Right atrium auricular region (tissue), 2 donors: ENCODE results near the gene SPAG6. TPM values are rescaled to one million over a fixed set of nuclear protein-coding genes. Genes with fewer than 3 reads are reported as not detected.

Experiments used
- DNase-seq: peaks from one replicate; pipeline ENCODE4 v3.0.0-alpha.2; 2019; ENCODE audit warnings: low spot score
- H3K27ac ChIP-seq, 2 donors: fragments of 200-600 bp; sonication (generic); 1 replicate in 1 of 2; 2 replicates in 1 of 2; pipeline ENCODE4 v1.5.1; 2016 to 2019
- H3K27me3 ChIP-seq, 2 donors: fragments of 200-600 bp; sonication (generic); one replicate each; pipeline versions ENCODE4 v1.5.1 to v1.6.0; 2017 to 2019
- H3K36me3 ChIP-seq: fragments of 200-600 bp; sonication (generic); one replicate; pipeline ENCODE4 v1.5.1; 2016
- H3K4me1 ChIP-seq, 2 donors: fragments of 200-600 bp; sonication (generic); one replicate each; pipeline versions ENCODE4 v1.5.1 to v1.6.0; 2017 to 2019
- H3K4me3 ChIP-seq, 2 donors: fragments of 200-600 bp; sonication (generic); 1 replicate in 1 of 2; 2 replicates in 1 of 2; pipeline ENCODE4 v1.5.1; 2017 to 2019; ENCODE audit warnings: mild to moderate bottlenecking in 1 of 2, moderate library complexity in 1 of 2
- H3K9me3 ChIP-seq, 2 donors: fragments of 200-600 bp; sonication (generic); one replicate each; pipeline ENCODE4 v1.5.1; 2019
- total RNA-seq, 2 donors: library from RNA; depleted of rRNA; stranded (reverse); fragments of >200 nt; gene quantifications; one replicate each; pipeline ENCODE4 v1.1.0, GENCODE V29; 2016
- TF ChIP-seq, protein P1 (sequence below), 2 donors: fragments of 200-600 bp; sonication (generic); IDR thresholded peaks; one replicate each; pipeline ENCODE4 v1.5.1; 2019; ENCODE audit warnings: antibody characterized with exemption in 2 of 2

SPAG6 gene
- total RNA-seq, 2 donors from 2014 or later, result not detected

DNA sequence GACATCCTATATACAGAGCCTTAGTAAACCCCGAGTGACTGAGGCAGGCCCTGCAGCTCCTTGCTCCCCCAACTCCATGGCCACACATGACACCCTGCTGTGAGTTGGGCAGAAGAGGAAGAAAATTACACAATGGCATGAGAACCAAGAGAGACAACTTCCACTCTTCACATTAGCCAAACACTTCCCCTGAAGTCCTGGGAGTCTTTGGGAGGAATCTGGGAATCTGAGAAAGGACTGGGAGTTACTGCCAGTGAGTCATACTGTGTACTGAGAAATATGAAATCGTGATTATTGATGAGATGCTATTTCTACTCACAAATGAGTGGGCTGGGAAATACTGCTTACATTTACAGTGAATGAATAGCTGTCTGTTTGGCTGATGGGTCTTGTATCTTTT, 116.6 kb downstream of the SPAG6 start:
- no peaks in the 10 kb centered on the region for H3K27me3 ChIP-seq
- H3K4me1 ChIP-seq, result no peaks in the 10 kb centered on the region
- no peaks in the 10 kb centered on the region for H3K36me3 ChIP-seq
- no peak overlapping the region for H3K4me3 ChIP-seq
- TF ChIP-seq, protein P1, sequence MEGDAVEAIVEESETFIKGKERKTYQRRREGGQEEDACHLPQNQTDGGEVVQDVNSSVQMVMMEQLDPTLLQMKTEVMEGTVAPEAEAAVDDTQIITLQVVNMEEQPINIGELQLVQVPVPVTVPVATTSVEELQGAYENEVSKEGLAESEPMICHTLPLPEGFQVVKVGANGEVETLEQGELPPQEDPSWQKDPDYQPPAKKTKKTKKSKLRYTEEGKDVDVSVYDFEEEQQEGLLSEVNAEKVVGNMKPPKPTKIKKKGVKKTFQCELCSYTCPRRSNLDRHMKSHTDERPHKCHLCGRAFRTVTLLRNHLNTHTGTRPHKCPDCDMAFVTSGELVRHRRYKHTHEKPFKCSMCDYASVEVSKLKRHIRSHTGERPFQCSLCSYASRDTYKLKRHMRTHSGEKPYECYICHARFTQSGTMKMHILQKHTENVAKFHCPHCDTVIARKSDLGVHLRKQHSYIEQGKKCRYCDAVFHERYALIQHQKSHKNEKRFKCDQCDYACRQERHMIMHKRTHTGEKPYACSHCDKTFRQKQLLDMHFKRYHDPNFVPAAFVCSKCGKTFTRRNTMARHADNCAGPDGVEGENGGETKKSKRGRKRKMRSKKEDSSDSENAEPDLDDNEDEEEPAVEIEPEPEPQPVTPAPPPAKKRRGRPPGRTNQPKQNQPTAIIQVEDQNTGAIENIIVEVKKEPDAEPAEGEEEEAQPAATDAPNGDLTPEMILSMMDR (IDR thresholded peaks at IDR 0.05), result no peak
- H3K27ac ChIP-seq, result no peak overlapping the region
- DNase-seq, result no peak
- no peaks in the 10 kb centered on the region for H3K9me3 ChIP-seq

GRCh38 chr10:22463255-22463654, 118.0 kb downstream of the SPAG6 start:
- H3K27me3 ChIP-seq, result no peaks in the 10 kb centered on the region
- H3K27ac ChIP-seq, result no peak overlapping the region
- H3K9me3 ChIP-seq, result no peaks in the 10 kb centered on the region
- no peak overlapping the region for H3K4me3 ChIP-seq
- DNase-seq, result no peak
- TF ChIP-seq, protein P1 (IDR thresholded peaks at IDR 0.05), result no peak
- no peaks in the 10 kb centered on the region for H3K4me1 ChIP-seq
- H3K36me3 ChIP-seq, result no peaks in the 10 kb centered on the region

GRCh38 chr10:22464966-22465629, 119.8 kb downstream of the SPAG6 start:
- H3K27ac ChIP-seq, result no peak overlapping the region
- no peaks in the 10 kb centered on the region for H3K27me3 ChIP-seq
- H3K9me3 ChIP-seq, result no peaks in the 10 kb centered on the region
- DNase-seq, result no peak
- no peaks in the 10 kb centered on the region for H3K4me1 ChIP-seq
- TF ChIP-seq, protein P1 (IDR thresholded peaks at IDR 0.05), result no peak
- H3K4me3 ChIP-seq, result no peak overlapping the region
- H3K36me3 ChIP-seq, result no peaks in the 10 kb centered on the region

DNA sequence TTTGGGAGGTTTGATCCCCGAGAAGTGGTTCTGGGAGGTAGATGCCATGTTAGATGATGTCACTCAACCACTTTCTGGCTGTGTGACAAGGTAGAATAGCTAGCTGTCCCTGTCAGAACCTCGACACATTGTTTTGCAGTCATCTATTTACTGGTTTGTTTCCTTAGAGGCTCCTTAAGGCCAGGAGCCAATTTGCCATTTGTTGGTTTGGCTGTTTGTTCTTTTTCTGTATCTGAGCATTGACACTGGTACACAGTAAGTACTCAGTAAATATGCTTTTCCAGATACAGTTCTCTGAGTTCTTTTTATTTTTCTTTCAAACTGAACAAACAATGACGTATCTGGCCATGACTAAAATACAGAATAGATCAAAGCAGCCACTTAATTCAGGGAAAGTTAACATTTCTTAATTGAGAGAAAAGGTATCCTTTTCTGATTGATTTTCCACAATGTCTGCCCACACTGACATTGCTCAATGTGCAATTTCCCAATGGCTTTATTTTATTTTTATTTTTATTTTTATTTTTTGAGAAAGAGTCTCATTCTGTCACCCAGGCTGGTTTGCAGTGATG, 121.6 kb downstream of the SPAG6 start:
- no peak for DNase-seq
- no peaks in the 10 kb centered on the region for H3K27me3 ChIP-seq
- TF ChIP-seq, protein P1 (IDR thresholded peaks at IDR 0.05), result no peak

More for the DNA sequence above, 121.6 kb downstream of the SPAG6 start:
- H3K4me3 ChIP-seq, result no peak overlapping the region
- H3K9me3 ChIP-seq, result no peaks in the 10 kb centered on the region
- H3K27ac ChIP-seq, result no peak overlapping the region
- no peaks in the 10 kb centered on the region for H3K36me3 ChIP-seq
- no peaks in the 10 kb centered on the region for H3K4me1 ChIP-seq

Other genes starting within 250 kb of the SPAG6 start
- gene EBLN1, start 127.5 kb upstream of the SPAG6 start, total RNA-seq, result not detected
- 100 to 1,000 TPM in 1 of 2 donors, 10 to 100 TPM in 1; 28.5 to 141 TPM for gene COMMD3, start 29.1 kb upstream of the SPAG6 start, total RNA-seq
- gene BMI1, start 24.4 kb upstream of the SPAG6 start, total RNA-seq, result 10 to 100 TPM; 34.7 to 40.7 TPM